SH-SY5Y (cell line): ENCODE results near the gene WNT8A.

Source experiments
- GATA2 ChIP-seq: IDR thresholded peaks from 2 replicates; pipeline ENCODE4 v1.6.1; 2011; ENCODE audit warnings: mild to moderate bottlenecking, low read depth, low read length
- GATA3 ChIP-seq: IDR thresholded peaks from 2 replicates; pipeline ENCODE4 v1.6.1; 2011; ENCODE audit warnings: low read depth, mild to moderate bottlenecking, low read length, moderate library complexity

GRCh38 chr5:138111181-138111580 is 27.3 kb downstream of the WNT8A start:
- no peak for TF ChIP-seq GATA2
- TF ChIP-seq GATA3 = no peak
